ENCODE data around the gene EVC2.

Gene EVC2

GRCh38 chr4:5710065-5710960 is 2.0 kb upstream of the EVC2 start:
- DNase-seq, result no peak

DNA sequence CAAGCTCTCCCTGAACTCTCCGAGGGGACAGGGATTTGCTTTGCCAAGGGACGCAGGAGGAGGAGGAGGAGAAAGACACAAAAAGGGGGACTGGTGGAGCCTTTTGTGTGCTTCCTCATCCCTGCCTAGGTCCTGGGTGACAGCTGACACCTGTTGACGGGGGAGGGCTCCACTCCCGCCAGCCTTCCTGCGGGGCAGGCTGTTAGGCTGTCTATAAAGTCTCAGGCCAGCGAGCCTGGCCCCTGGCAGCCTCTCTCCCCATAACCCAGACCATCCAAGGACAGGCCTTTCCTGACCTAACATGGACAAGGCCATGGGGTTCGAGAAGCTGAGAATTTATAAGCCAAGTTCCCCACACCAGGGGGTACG is 832 bp upstream of the EVC2 start:
- DNase-seq, result no peak

DNA sequence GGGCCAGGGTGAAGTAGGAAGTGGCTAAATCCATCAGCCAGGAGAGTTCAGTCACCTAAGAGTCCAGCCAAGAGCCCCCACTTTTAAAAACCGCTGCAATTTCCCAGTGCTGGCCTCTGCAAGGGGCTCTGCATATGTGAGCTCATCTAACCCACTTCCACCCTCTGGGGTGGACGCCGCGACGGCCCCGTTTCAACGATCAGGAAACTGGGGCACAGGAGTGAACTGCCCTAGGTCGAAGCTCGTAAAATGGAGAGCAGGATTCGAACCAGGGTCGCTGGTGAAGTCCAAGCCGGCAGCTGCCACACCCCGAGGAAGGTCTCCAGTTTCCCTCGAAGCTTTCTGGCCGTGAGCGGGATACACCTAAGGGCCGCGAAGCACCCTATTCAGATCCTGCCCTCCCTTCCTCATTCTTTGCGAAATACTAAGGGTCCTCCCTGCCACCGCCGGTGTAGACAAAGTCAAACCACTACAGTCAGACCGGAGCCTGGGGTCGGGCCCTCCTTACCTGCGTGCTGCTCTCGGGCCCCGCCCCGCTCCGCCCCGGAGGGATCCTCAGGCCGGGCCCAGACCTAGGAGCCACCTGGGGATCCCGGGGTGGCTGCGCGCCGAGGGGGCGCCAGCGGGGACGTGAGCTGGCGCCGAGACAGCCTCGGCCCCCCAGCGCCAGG is 446 bp downstream of the EVC2 start:
- DNase-seq, result no peak

GRCh38 chr4:5707366-5707765 is 993 bp downstream of the EVC2 start:
- DNase-seq, result no peak

DNA sequence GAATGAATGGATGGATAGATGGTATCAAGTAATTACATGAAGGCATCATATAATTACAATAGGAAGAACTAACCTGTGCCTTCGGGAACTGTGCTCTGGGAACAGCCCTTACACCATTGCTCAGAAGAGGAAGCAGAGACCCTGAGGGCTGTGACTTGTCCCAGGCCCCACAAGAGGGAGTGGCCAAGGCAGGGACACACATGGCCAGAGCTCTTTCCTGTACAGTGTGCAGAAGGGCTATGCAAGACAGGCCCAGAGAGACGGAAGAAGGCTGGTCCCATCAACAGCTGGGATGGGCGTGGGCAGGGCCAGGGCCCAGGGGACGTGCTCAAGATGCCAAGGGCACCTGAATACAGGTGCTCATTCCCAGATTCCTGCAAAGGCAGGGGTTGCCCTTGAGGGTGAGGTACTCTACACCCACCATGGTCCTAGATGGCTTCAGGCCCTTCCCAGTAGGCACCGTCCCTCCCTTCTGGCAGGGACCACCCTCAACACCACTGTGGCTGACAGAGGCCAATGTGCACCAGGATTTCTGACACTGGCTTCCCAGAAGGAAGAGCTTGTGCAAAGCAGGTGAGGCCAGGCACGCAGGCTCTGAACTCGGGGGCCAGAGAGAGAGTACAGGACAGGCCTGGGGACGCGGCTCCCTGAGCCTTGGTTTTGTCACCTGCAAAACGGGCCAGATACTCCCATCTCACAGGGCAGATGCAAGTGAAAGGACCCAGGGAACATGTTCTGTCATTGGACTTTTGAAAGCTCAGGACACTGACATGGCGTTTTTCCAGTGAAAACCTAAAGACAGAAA is 1.7 kb downstream of the EVC2 start:
- no peak for DNase-seq

DNA sequence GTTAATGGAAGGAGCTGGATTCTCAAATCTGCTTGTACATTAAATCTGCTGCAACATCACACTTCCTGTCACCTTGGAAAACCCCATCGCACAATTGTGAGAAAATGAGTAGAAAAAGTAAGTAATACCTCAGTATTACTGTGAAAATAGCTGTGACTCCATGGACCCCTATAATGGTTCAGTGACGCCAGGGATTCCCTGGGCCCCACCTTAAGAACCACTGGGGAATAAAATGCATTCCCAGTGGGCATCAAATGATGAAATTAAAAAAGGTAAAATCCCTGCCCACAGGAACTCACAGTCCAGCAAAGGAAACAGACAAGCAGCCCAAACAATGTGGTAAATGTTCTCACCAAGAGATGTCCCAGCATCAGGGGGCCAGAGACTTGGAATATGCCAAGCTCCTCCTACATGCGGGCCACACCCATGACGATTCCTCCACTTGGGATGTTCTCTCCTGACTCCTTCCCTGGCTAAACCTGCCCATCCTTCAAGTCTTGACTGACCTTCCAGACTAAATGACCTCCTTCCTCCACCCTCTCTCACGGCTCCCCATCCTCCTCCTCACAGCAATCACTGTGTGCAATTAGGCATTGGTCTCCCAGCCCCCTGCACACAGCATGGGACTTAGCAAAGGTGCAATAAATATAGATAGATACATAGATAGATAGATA is 2.6 kb downstream of the EVC2 start:
- no peak for DNase-seq

DNA sequence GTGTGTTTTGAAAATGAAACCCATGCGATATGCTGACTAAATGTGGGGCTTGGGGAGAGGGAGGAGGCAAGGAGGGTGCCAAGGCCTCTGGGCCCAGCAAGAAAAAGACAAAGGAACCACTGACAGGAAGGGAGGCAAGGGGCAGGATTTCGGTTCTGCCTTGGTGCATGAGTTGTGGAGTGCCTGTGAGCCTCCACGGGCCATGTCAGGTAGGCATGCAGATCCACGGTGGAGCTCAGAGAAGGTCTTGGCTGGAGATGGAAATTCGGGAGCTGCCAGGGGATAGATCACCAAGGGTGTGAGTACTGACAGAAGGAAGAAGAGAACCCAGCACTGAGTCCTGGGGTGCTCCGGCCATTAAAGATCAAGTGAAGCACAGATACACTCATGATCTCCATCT is 4.1 kb downstream of the EVC2 start:
- no peak for DNase-seq

- DNase-seq, result no peak
These were observed 4.5 kb downstream of the EVC2 start for GRCh38 chr4:5703831-5704230.

DNA sequence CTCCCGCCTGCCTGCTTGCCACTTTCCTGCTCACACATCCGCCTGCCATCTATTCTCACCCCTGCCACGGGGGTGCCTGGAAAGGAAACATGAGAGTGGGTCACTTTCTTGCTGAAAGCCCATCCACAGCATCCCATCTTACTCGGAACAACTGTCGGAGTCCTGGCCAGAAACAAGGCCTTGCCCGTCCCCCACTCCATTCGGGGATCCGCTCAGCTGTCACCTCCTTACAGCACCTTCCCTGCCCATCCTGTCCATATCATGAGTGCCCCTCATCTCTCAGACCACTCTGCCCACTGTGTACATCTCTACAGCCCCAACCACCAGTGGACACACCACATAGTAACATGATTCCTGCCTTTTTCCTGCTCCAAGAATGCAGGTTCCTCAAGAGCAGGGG is 6.4 kb downstream of the EVC2 start:
- DNase-seq, result no peak

- no peak for DNase-seq
These were observed 7.9 kb downstream of the EVC2 start for GRCh38 chr4:5700459-5700858.

- DNase-seq, result no peak
These were observed 12.0 kb downstream of the EVC2 start for GRCh38 chr4:5696341-5696740.

DNA sequence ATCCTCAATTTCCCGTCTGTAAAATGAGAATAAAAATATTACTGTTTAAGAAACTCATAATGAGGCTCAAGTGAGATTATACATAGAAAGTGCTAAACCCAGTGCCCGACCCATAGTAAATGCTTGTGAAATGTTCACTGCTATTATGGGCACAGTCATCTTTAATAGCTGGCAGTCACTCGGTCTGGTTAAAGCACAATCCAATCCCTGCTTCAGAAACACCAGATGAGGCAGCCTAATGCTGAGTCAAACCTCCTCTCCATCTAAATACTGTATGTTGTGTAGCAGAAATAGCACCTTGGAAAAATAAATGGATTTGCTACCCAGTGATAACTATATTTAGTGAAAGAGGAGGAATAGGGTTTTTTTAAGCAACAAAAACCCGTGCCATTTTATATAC is 14.5 kb downstream of the EVC2 start:
- no peak for DNase-seq

DNA sequence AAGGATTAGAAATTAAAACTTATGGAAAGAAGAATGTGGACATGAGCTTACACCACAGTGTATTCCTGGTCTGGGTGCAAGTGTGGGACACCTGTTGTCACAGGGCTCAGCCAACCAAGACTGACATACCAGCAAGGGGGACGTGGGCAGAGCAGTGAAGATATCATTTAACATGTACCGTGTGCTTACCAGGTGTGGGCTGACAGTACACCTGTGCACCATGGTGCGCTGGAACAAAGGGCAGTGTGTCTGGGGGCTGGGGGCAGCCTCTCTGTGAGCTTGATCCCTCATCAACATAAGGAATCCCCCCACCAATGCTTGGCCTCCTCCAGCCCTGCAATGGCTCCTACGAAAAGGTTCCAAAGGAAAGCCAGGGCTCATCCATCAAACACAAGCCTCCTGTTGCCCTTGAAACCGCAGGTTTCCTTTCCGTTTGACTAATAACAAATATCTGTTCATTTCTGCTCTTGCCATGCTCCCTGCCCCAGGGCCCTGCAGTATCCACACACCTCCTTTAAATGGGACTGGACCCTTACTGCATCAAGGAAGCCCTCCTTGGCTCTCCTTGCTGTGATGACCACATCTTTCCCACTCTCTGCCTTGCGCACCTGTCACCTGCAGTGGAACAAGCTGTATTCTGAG is 16.7 kb downstream of the EVC2 start:
- DNase-seq, result no peak

DNA sequence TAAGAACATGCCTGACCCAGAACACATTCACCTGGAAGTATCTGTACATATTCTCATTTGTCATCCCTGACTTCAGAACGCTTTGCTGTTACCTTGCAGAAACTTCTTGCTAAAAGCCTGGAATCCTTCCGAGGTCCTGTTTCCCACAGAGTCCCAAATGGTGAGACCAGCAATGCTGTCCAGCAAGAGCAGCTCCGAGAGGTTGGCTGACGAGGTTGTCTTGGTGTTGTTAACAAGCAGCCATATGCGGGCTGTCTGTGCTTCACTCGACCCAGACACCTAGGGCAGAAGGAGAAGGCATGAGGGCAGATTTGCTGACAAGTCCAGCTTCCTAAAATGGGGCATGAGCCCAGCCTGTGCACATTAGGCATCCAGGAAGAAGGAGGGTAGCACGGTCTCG is 19.3 kb downstream of the EVC2 start:
- no peak for DNase-seq

DNA sequence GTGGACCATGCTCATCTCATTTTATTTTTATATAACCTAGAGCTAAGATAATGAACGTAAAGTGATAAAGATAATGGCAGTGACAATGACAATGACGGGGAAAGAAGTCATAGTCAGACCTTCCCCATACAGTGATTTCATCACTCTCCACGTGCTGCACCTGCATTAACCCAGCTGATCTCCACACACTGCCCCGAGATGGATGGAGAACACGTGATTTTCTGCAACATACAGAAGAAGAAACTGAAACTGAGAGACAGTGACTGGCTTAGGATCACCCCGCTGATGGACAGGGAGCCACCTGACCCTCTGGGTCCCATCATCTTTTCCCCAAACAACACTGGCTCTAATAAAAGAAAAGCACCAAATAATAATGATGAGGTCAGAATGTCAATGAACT is 22.0 kb downstream of the EVC2 start:
- no peak for DNase-seq

- no peak for DNase-seq
These were observed 23.1 kb downstream of the EVC2 start for GRCh38 chr4:5685296-5685695.

DNA sequence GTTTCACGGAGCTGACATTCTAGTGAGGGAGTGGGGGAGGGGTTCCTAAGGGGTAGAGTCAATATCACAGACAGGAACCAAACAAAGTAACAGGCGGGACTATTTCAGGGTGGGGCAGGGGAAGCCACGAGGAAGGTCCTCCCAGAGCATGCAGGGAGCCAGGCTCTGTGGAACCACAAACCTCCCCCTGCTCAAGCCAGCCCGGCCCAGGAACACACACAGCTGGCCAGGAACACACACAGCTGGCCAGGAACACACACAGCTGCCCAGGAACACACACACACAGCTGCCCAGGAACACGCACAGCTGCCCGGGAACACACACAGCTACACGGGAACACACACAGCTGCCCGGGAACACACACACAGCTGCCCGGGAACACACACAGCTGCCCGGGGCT is 24.8 kb downstream of the EVC2 start:
- DNase-seq, result no peak

- DNase-seq, result no peak
These were observed 29.4 kb downstream of the EVC2 start for GRCh38 chr4:5678977-5679376.

DNA sequence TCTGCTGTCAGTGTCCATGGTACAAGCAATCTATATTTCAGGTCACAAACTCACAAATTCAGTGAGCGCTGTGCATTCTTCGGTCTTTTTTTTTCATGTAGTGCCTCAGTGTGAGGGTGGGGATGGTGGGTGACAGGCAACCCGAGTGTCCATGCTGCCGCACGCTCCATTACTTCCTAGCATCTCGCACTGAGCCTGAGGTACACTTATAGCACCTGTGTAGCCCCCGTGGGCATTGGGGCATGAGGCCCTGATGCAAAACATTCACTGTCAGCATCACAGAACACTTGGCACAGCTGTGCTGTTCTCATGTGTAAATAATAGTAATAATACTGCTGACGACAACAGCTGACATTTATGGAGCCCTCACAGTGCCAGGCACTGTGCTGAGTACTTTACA is 31.6 kb downstream of the EVC2 start:
- no peak for DNase-seq

- DNase-seq, result no peak
These were observed 41.6 kb downstream of the EVC2 start for GRCh38 chr4:5666741-5667140.

DNA sequence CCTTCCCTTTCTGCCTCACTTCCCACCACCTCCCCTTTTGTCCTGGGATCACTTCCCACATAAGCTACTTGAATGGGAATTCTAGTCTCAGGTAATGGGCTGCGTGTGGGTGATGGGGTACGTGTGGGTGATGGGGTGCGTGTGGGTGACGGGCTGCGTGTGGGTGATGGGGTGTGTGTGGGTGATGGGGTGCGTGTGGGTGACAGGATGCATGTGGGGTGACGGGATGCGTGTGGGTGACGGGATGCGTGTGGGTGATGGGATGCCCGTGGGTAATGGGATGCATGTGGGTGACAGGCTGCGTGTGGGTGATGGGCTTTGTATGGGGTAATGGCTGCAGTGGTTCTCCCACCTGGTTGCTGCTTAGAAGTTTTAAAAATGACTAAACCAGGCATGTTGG is 43.6 kb downstream of the EVC2 start:
- DNase-seq, result no peak

DNA sequence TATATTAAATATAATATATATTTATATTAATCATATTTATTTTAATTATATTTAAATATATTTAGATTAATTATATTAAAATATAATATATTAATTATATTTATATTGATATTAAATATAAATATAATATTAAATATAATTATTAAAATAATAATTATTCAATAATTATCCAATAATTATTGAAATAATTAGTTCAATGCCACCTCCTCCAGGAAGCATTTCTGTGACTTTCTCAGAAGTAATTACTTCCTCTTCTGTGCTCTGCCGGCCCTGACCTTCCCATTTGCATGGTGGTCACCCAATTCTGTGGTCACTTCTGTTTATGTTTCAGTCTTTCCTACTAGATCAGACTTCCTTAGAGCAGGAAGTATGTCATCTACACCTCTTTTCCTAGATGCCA is 45.8 kb downstream of the EVC2 start:
- no peak for DNase-seq

- DNase-seq, result no peak
These were observed 47.1 kb downstream of the EVC2 start for GRCh38 chr4:5661237-5661636.

Data from 8988T (cell line).